HEK293 (cell line): ENCODE measurements around the gene TCF7L2.

ENCODE experiments used
- CTCF ChIA-PET: fragments of 350-600 bp; formaldehyde crosslinking; extraction: SDS; loops from one replicate; lab custom pipeline; 2021; ENCODE audit warnings: antibody characterized with exemption; lab: Yijun Ruan, JAX
- POLR2A ChIA-PET: fragments of 300-600 bp; formaldehyde crosslinking; extraction: SDS; loops from one replicate; lab custom pipeline; 2020; ENCODE audit warnings: antibody characterized with exemption, inconsistent platforms; lab: Yijun Ruan, JAX
- H3K27ac ChIP-seq: fragments of 200-500 bp; sonication (Bioruptor generic); 2 replicates; pipeline ENCODE4 v1.5.1; 2014; ENCODE audit warnings: low read depth, low read length, control low read depth, inconsistent platforms; ENCODE audit errors: extremely low read depth
- H3K36me3 ChIP-seq, 2 experiments: fragments of 200-500 bp in 1 of 2; sonication (Bioruptor generic) in 1 of 2; 1 replicate in 1 of 2; 2 replicates in 1 of 2; pipeline ENCODE4 v1.5.1; 2014 to 2017; ENCODE audit warnings: inconsistent platforms in 2 of 2, low read length in 2 of 2; ENCODE audit not compliant: control insufficient read depth in 2 of 2, insufficient read depth in 1 of 2
- H3K4me1 ChIP-seq: fragments of 200-500 bp; sonication (Bioruptor generic); 2 replicates; pipeline ENCODE4 v1.5.1; 2014; ENCODE audit warnings: mild to moderate bottlenecking, low read length, inconsistent platforms; ENCODE audit not compliant: control insufficient read depth, insufficient read depth
- H3K4me3 ChIP-seq: 2 replicates; pipeline ENCODE4 v1.5.1; 2011; ENCODE audit warnings: low read depth, mild to moderate bottlenecking, control low read depth, low read length, moderate library complexity
- H3K9me3 ChIP-seq: fragments of 200-500 bp; sonication (Bioruptor generic); 2 replicates; pipeline ENCODE4 v1.5.1; 2014; ENCODE audit warnings: low read depth, low read length, inconsistent platforms; ENCODE audit not compliant: control insufficient read depth, insufficient read depth
- PBX3 ChIP-seq: sonication (generic); formaldehyde crosslinking; IDR thresholded peaks from 2 replicates; pipeline ENCODE4 v1.8.1; 2022; ENCODE audit warnings: mild to moderate bottlenecking, moderate library complexity, missing genetic modification reagents
- REST ChIP-seq: fragments of 450-650 bp; formaldehyde crosslinking; IDR thresholded peaks from 2 replicates; pipeline ENCODE4 v1.5.1; 2016; ENCODE audit warnings: missing biosample characterization, missing genetic modification characterization
- SCRT2 ChIP-seq: fragments of 450-650 bp; formaldehyde crosslinking; IDR thresholded peaks from 2 replicates; pipeline ENCODE4 v1.5.1; 2016; ENCODE audit warnings: missing biosample characterization, missing genetic modification characterization
- ZBTB17 ChIP-seq: fragments of 450-650 bp; formaldehyde crosslinking; IDR thresholded peaks from 2 replicates; pipeline ENCODE4 v1.5.1; 2016; ENCODE audit warnings: missing biosample characterization, missing genetic modification characterization
- ZBTB20 ChIP-seq: fragments of 450-650 bp; formaldehyde crosslinking; IDR thresholded peaks from 2 replicates; pipeline ENCODE4 v1.5.1; 2016; ENCODE audit warnings: missing biosample characterization, missing genetic modification characterization
- ZNF114 ChIP-seq: fragments of 450-650 bp; formaldehyde crosslinking; IDR thresholded peaks from 2 replicates; pipeline ENCODE4 v1.5.0; 2017; ENCODE audit warnings: missing biosample characterization, missing genetic modification characterization
- ZNF16 ChIP-seq: fragments of 450-650 bp; formaldehyde crosslinking; IDR thresholded peaks from 2 replicates; pipeline ENCODE4 v1.5.1; 2016; ENCODE audit warnings: low read depth, missing biosample characterization, missing genetic modification characterization
- ZNF174 ChIP-seq: fragments of 450-650 bp; formaldehyde crosslinking; IDR thresholded peaks from 2 replicates; pipeline ENCODE4 v1.5.0; 2017; ENCODE audit warnings: missing biosample characterization, mild to moderate bottlenecking, missing genetic modification characterization
- ZNF202 ChIP-seq: fragments of 450-650 bp; formaldehyde crosslinking; IDR thresholded peaks from 2 replicates; pipeline ENCODE4 v1.5.1; 2016; ENCODE audit warnings: missing biosample characterization, missing genetic modification characterization, borderline replicate concordance
- ZNF214 ChIP-seq: fragments of 450-650 bp; formaldehyde crosslinking; IDR thresholded peaks from 2 replicates; pipeline ENCODE4 v1.5.1; 2017; ENCODE audit warnings: missing biosample characterization, mild to moderate bottlenecking, missing genetic modification characterization, borderline replicate concordance
- ZNF221 ChIP-seq: fragments of 450-650 bp; formaldehyde crosslinking; IDR thresholded peaks from 2 replicates; pipeline ENCODE4 v1.5.1; 2017; ENCODE audit warnings: missing biosample characterization, missing genetic modification characterization, borderline replicate concordance
- ZNF354C ChIP-seq: fragments of 450-650 bp; formaldehyde crosslinking; IDR thresholded peaks from 2 replicates; pipeline ENCODE4 v1.5.1; 2016; ENCODE audit warnings: missing biosample characterization, missing genetic modification characterization, low read depth, borderline replicate concordance
- ZNF394 ChIP-seq: fragments of 450-650 bp; formaldehyde crosslinking; IDR thresholded peaks from 2 replicates; pipeline ENCODE4 v1.5.1; 2016; ENCODE audit warnings: missing biosample characterization, missing genetic modification characterization, mild to moderate bottlenecking, moderate library complexity, borderline replicate concordance
- ZNF398 ChIP-seq: fragments of 450-650 bp; formaldehyde crosslinking; IDR thresholded peaks from 2 replicates; pipeline ENCODE4 v1.5.1; 2017; ENCODE audit warnings: missing biosample characterization, missing genetic modification characterization
- ZNF473 ChIP-seq: fragments of 450-650 bp; formaldehyde crosslinking; IDR thresholded peaks from 2 replicates; pipeline ENCODE4 v1.5.1; 2017; ENCODE audit warnings: missing biosample characterization, missing genetic modification characterization
- ZNF48 ChIP-seq: fragments of 450-650 bp; formaldehyde crosslinking; IDR thresholded peaks from 2 replicates; pipeline ENCODE4 v1.5.1; 2016; ENCODE audit warnings: missing biosample characterization, missing genetic modification characterization
- ZNF521 ChIP-seq: fragments of 450-650 bp; formaldehyde crosslinking; IDR thresholded peaks from 2 replicates; pipeline ENCODE4 v1.5.1; 2017; ENCODE audit warnings: missing biosample characterization, mild to moderate bottlenecking, missing genetic modification characterization
- ZNF529 ChIP-seq: fragments of 450-650 bp; formaldehyde crosslinking; IDR thresholded peaks from 2 replicates; pipeline ENCODE4 v1.5.1; 2017; ENCODE audit warnings: missing genetic modification characterization, missing biosample characterization; ENCODE audit not compliant: insufficient replicate concordance
- ZNF555 ChIP-seq: fragments of 450-650 bp; formaldehyde crosslinking; conservative IDR thresholded peaks from 2 replicates; pipeline ENCODE4 v1.5.1; 2017; ENCODE audit warnings: missing biosample characterization, mild to moderate bottlenecking, missing genetic modification characterization, inconsistent platforms
- ZNF626 ChIP-seq: fragments of 450-650 bp; sonication (Bioruptor Pico); formaldehyde crosslinking; IDR thresholded peaks from 2 replicates; pipeline ENCODE4 v1.5.1; 2018; ENCODE audit warnings: missing biosample characterization, missing genetic modification characterization, inconsistent platforms
- ZNF692 ChIP-seq: fragments of 450-650 bp; formaldehyde crosslinking; IDR thresholded peaks from 2 replicates; pipeline ENCODE4 v1.5.1; 2016; ENCODE audit warnings: missing biosample characterization, missing genetic modification characterization
- ZNF792 ChIP-seq: fragments of 450-650 bp; formaldehyde crosslinking; IDR thresholded peaks from 2 replicates; pipeline ENCODE4 v1.5.1; 2016; ENCODE audit warnings: missing biosample characterization, missing genetic modification characterization
- ZXDB ChIP-seq: fragments of 450-650 bp; formaldehyde crosslinking; IDR thresholded peaks from 2 replicates; pipeline ENCODE4 v1.5.1; 2016; ENCODE audit warnings: missing biosample characterization, missing genetic modification characterization
- TF ChIP-seq, protein P1 (sequence below): fragments of 450-650 bp; formaldehyde crosslinking; IDR thresholded peaks from 2 replicates; pipeline ENCODE4 v1.5.1; 2016; ENCODE audit warnings: missing biosample characterization, missing genetic modification characterization
- TF ChIP-seq, protein P2 (sequence below): fragments of 450-650 bp; formaldehyde crosslinking; IDR thresholded peaks from 2 replicates; pipeline ENCODE4 v1.5.1; 2017; ENCODE audit warnings: missing biosample characterization, missing genetic modification characterization

TCF7L2 gene

GRCh38 chr10:113213035-113213434 lies 263.0 kb downstream of the TCF7L2 start:
- POLR2A ChIA-PET, result no interaction called here
- Histone ChIP-seq H3K4me3 (no peak overlapping the region), H3K4me1 (no peaks in the 10 kb centered on the region), H3K36me3 (no peaks in the 10 kb centered on the region), H3K9me3 (no peaks in the 10 kb centered on the region), H3K27ac (no peak overlapping the region)
- no peak for TF ChIP-seq ZNF221 (tag by site-specific recombination)
- TF ChIP-seq ZNF692 (tag by site-specific recombination), result no peak
- TF ChIP-seq ZNF48 (tag by site-specific recombination), result no peak
- no peak for TF ChIP-seq ZNF529 (tag by site-specific recombination)
- no peak for TF ChIP-seq ZXDB
- no peak for TF ChIP-seq ZBTB17 (tag by site-specific recombination)
- TF ChIP-seq, protein P1, sequence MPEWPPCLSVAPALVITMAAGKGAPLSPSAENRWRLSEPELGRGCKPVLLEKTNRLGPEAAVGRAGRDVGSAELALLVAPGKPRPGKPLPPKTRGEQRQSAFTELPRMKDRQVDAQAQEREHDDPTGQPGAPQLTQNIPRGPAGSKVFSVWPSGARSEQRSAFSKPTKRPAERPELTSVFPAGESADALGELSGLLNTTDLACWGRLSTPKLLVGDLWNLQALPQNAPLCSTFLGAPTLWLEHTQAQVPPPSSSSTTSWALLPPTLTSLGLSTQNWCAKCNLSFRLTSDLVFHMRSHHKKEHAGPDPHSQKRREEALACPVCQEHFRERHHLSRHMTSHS (tag by site-specific recombination), result no peak
- no peak for TF ChIP-seq ZNF202
- TF ChIP-seq PBX3 (CRISPR knock-in tag), result no peak
- TF ChIP-seq ZNF354C (tag by site-specific recombination), result no peak
- TF ChIP-seq ZBTB20 (tag by site-specific recombination), result no peak
- CTCF ChIA-PET, result interaction anchor here (0.6 to 1.6 kb wide), 2 partner anchors 173 to 603 kb away, joined by 3 read pairs; no protein-coding TSS in a partner anchor

- Histone ChIP-seq H3K4me1 (no peaks in the 10 kb centered on the region), H3K4me3 (no peak overlapping the region), H3K36me3 (no peaks in the 10 kb centered on the region), H3K27ac (no peak overlapping the region), H3K9me3 (no peaks in the 10 kb centered on the region)
- CTCF ChIA-PET, result interaction anchor here (0.6 to 1.6 kb wide), 2 partner anchors 171 to 526 kb away, joined by 3 read pairs; no protein-coding TSS in a partner anchor
- POLR2A ChIA-PET, result no interaction called here
- TF ChIP-seq ZNF398 (no peak), ZNF114 (no peak), ZNF214 (tag by site-specific recombination) (no peak), REST (tag by site-specific recombination) (no peak), ZNF174 (tag by site-specific recombination) (no peak), ZNF792 (tag by site-specific recombination) (no peak), ZNF394 (tag by site-specific recombination) (no peak), ZNF626 (tag by site-specific recombination) (no peak), ZNF521 (no peak), SCRT2 (tag by site-specific recombination) (no peak), ZNF555 (tag by site-specific recombination) (no peak), ZNF16 (tag by site-specific recombination) (no peak), ZNF473 (tag by site-specific recombination) (no peak)
- TF ChIP-seq, protein P2, sequence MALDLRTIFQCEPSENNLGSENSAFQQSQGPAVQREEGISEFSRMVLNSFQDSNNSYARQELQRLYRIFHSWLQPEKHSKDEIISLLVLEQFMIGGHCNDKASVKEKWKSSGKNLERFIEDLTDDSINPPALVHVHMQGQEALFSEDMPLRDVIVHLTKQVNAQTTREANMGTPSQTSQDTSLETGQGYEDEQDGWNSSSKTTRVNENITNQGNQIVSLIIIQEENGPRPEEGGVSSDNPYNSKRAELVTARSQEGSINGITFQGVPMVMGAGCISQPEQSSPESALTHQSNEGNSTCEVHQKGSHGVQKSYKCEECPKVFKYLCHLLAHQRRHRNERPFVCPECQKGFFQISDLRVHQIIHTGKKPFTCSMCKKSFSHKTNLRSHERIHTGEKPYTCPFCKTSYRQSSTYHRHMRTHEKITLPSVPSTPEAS, result no peak
These were observed 264.3 kb downstream of the TCF7L2 start for GRCh38 chr10:113214331-113214730.
